Naive thymus-derived CD4-positive, alpha-beta T cell (primary cell): ENCODE data around the gene MYORG. TPM values are rescaled to one million over a fixed set of nuclear protein-coding genes. Genes with fewer than 3 reads are reported as not detected.
"Not testable (repeated sequence)": the region's sequence is repeated elsewhere in the genome, so short reads cannot be mapped to it uniquely, and the experiment has no call there.

Experiments
- ATAC-seq: fragments of 150-1000 bp; cut with Tn5 transposase; 2 replicates; pipeline ENCODE4 v1.10.0; 2021; ENCODE audit warnings: mild to moderate bottlenecking, moderate library complexity
- CTCF ChIA-PET: fragments of 350-600 bp; sonication (Branson Sonifier 250); formaldehyde crosslinking; loops from one replicate; lab custom pipeline; 2021; ENCODE audit warnings: antibody characterized with exemption; lab: Charles Lee
- POLR2A ChIA-PET: fragments of 350-600 bp; sonication (Branson Sonifier 250); formaldehyde crosslinking; loops from one replicate; lab custom pipeline; 2021; ENCODE audit warnings: antibody characterized with exemption, inconsistent platforms; lab: Charles Lee
- DNase-seq, 9 donors: peaks; one replicate each; pipeline versions ENCODE4 v3.0.0 to v3.0.0-alpha.2; 2020 to 2022; ENCODE audit warnings: mixed read lengths in 1 of 9
- H3K27ac ChIP-seq: one replicate; pipeline ENCODE4 v1.7.0; 2013; ENCODE audit warnings: mild to moderate bottlenecking, low read depth, low read length, moderate library complexity
- H3K27me3 ChIP-seq, 2 donors: one replicate each; pipeline ENCODE4 v1.7.0; 2013; ENCODE audit warnings: low read length in 2 of 2, mild to moderate bottlenecking in 2 of 2, moderate library complexity in 2 of 2; ENCODE audit not compliant: control insufficient read depth in 2 of 2, insufficient read depth in 2 of 2
- H3K36me3 ChIP-seq, 3 experiments: 1 replicate in 2 of 3; 2 replicates in 1 of 3; pipeline ENCODE4 v1.7.0; 2013; ENCODE audit warnings: low read length in 3 of 3, mild to moderate bottlenecking in 3 of 3, moderate library complexity in 1 of 3; ENCODE audit not compliant: insufficient read depth in 3 of 3, control insufficient read depth in 2 of 3
- H3K4me1 ChIP-seq, 2 donors: one replicate each; pipeline ENCODE4 v1.7.0; 2013; ENCODE audit warnings: low read length in 2 of 2, mild to moderate bottlenecking in 2 of 2, moderate library complexity in 1 of 2; ENCODE audit not compliant: control insufficient read depth in 2 of 2, insufficient read depth in 2 of 2
- H3K4me3 ChIP-seq: 2 replicates; pipeline ENCODE4 v1.7.0; 2013; ENCODE audit warnings: mild to moderate bottlenecking, low read length
- H3K9me3 ChIP-seq, 3 experiments: 1 replicate in 2 of 3; 2 replicates in 1 of 3; pipeline ENCODE4 v1.7.0; 2013; ENCODE audit warnings: low read length in 3 of 3; ENCODE audit not compliant: control insufficient read depth in 2 of 3
- H3K27ac Mint-ChIP-seq, 9 donors: one replicate each; pipeline ENCODE4 v1.8.0; 2020 to 2022; ENCODE audit warnings: mixed read lengths in 9 of 9, mild to moderate bottlenecking in 8 of 9, moderate library complexity in 5 of 9, inconsistent platforms in 2 of 9
- H3K27me3 Mint-ChIP-seq, 5 donors: one replicate each; pipeline ENCODE4 v1.8.0; 2021 to 2022; ENCODE audit warnings: mixed read lengths in 5 of 5, mild to moderate bottlenecking in 1 of 5
- H3K36me3 Mint-ChIP-seq, 5 donors: one replicate each; pipeline ENCODE4 v1.8.0; 2020 to 2022; ENCODE audit warnings: mixed read lengths in 5 of 5, mild to moderate bottlenecking in 3 of 5, inconsistent platforms in 1 of 5
- H3K4me1 Mint-ChIP-seq, 7 donors: one replicate each; pipeline ENCODE4 v1.8.0; 2020 to 2022; ENCODE audit warnings: mixed read lengths in 7 of 7, mild to moderate bottlenecking in 3 of 7, inconsistent platforms in 1 of 7
- H3K4me3 Mint-ChIP-seq, 10 donors: one replicate each; pipeline ENCODE4 v1.8.0; 2020 to 2022; ENCODE audit warnings: mild to moderate bottlenecking in 10 of 10, mixed read lengths in 10 of 10, moderate library complexity in 6 of 10, inconsistent platforms in 2 of 10
- H3K9me3 Mint-ChIP-seq, 11 donors: one replicate each; pipeline ENCODE4 v1.8.0; 2020 to 2022; ENCODE audit warnings: mixed read lengths in 11 of 11, mild to moderate bottlenecking in 4 of 11, inconsistent platforms in 1 of 11, moderate library complexity in 1 of 11
- intact Hi-C, 2 donors: fragments of 100-400 bp; cut with micrococcal nuclease; formaldehyde crosslinking; loops; one replicate each; pipeline ENCODE4 v1.15.1; 2023
- polyA plus RNA-seq, 2 donors: library from polyadenylated mRNA; unstranded; fragments of 300-500 nt; fragmentation: Illumina TruSeq; gene quantifications; one replicate each; pipeline ENCODE4 v1.2.3, GENCODE V29; 2021
- total RNA-seq, 6 experiments: library from RNA in 5 of 6; stranded (reverse) in 5 of 6; gene quantifications; 1 replicate in 5 of 6; 2 replicates in 1 of 6; pipeline ENCODE4 v1.2.3 and lab custom pipeline; 2021 to 2026

The MYORG gene
- total and polyA plus RNA-seq, 7 experiments from 2014 or later, result 0.28 to 1.9 (median 0.78) TPM

- no peaks in the 10 kb centered on the region for H3K4me1 ChIP-seq
- no peak overlapping the region for H3K4me3 ChIP-seq
- H3K36me3 ChIP-seq, result peaks cover 5 to 53% (median 10%) of the 10 kb centered on the region in 3 experiments
- Mint-ChIP-seq H3K4me3 (no peak overlapping the region), H3K9me3 (peaks cover 0 to 1% (median 0%) of the 10 kb centered on the region in 11 donors), H3K4me1 (peaks cover 0 to 2% (median 0%) of the 10 kb centered on the region in 7 donors), H3K27ac (no peak overlapping the region), H3K36me3 (peaks cover 0 to 31% (median 18%) of the 10 kb centered on the region in 5 donors), H3K27me3 (no peaks in the 10 kb centered on the region)
- H3K27ac ChIP-seq, result no peak overlapping the region
- POLR2A ChIA-PET, result no interaction called here
- intact Hi-C loops, result no loop called here
- ATAC-seq, result no peak
- H3K9me3 ChIP-seq, result no peaks in the 10 kb centered on the region
- CTCF ChIA-PET, result no interaction called here
- DNase-seq, result no peak
- H3K27me3 ChIP-seq, result no peaks in the 10 kb centered on the region
Observed at GRCh38 chr9:34341659-34342295, 34.9 kb downstream of the MYORG start.

GRCh38 chr9:34338665-34339385, 37.9 kb downstream of the MYORG start:
- ChIA-PET POLR2A (interaction anchor here (1.3 kb wide), 1 partner anchor 35 kb away, joined by 3 read pairs; no protein-coding TSS in a partner anchor), CTCF (interaction anchor here (0.7 to 1.1 kb wide), 3 partner anchors 42 to 1396 kb away, joined by 3 read pairs; no protein-coding TSS in a partner anchor)
- H3K9me3 ChIP-seq, result no peaks in the 10 kb centered on the region
- DNase-seq, result no peak
- H3K4me3 ChIP-seq, result no peak overlapping the region
- H3K27ac ChIP-seq, result no peak overlapping the region
- no peaks in the 10 kb centered on the region for H3K4me1 ChIP-seq
- no peaks in the 10 kb centered on the region for H3K27me3 Mint-ChIP-seq
- peaks cover 0 to 27% (median 18%) of the 10 kb centered on the region in 5 donors for H3K36me3 Mint-ChIP-seq
- no peaks in the 10 kb centered on the region for H3K27me3 ChIP-seq
- H3K4me1 Mint-ChIP-seq, result peaks cover 0 to 9% (median 4%) of the 10 kb centered on the region in 7 donors
- intact Hi-C loops, result no loop called here
- H3K27ac Mint-ChIP-seq, result no peak overlapping the region
- no peak overlapping the region for H3K4me3 Mint-ChIP-seq
- peaks cover 0 to 1% (median 0%) of the 10 kb centered on the region in 11 donors for H3K9me3 Mint-ChIP-seq
- H3K36me3 ChIP-seq, result peaks cover 5 to 56% (median 10%) of the 10 kb centered on the region in 3 experiments
- no peak for ATAC-seq

- intact Hi-C loops, H3K27ac Mint-ChIP-seq: not testable (repeated sequence)
- CTCF ChIA-PET, result interaction anchor here (0.7 kb wide), 1 partner anchor 182 kb away, joined by 4 read pairs; no protein-coding TSS in a partner anchor
Observed at GRCh38 chr9:34338079-34338478, 38.6 kb downstream of the MYORG start.

GRCh38 chr9:34337403-34337802, 39.3 kb downstream of the MYORG start:
- H3K4me3 Mint-ChIP-seq, result no peak overlapping the region
- no peak overlapping the region for H3K27ac Mint-ChIP-seq
- Histone ChIP-seq H3K27me3 (no peaks in the 10 kb centered on the region), H3K36me3 (peaks cover 5 to 44% (median 10%) of the 10 kb centered on the region in 3 experiments), H3K9me3 (no peaks in the 10 kb centered on the region), H3K27ac (no peak overlapping the region), H3K4me1 (no peaks in the 10 kb centered on the region), H3K4me3 (no peak overlapping the region)
- ChIA-PET POLR2A (interaction anchor here (7.8 kb wide), 1 partner anchor 41 kb away, joined by 62 read pairs; the partner anchor contains the start of gene MYORG), CTCF (no interaction called here)
- H3K4me1 Mint-ChIP-seq, result peaks cover 4 to 11% (median 7%) of the 10 kb centered on the region in 7 donors
- intact Hi-C loops, result no loop called here
- H3K9me3 Mint-ChIP-seq, result peaks cover 0 to 1% (median 0%) of the 10 kb centered on the region in 11 donors
- H3K36me3 Mint-ChIP-seq, result peaks cover 0 to 19% (median 11%) of the 10 kb centered on the region in 5 donors
- H3K27me3 Mint-ChIP-seq, result no peaks in the 10 kb centered on the region
- DNase-seq (no peak), ATAC-seq (no peak)

More at GRCh38 chr9:34338079-34338478, 38.6 kb downstream of the MYORG start:
- not testable (repeated sequence) for ATAC-seq, H3K4me3 ChIP-seq, H3K4me1 Mint-ChIP-seq, H3K9me3 Mint-ChIP-seq, DNase-seq, H3K9me3 ChIP-seq, H3K4me3 Mint-ChIP-seq, H3K4me1 ChIP-seq, H3K27me3 ChIP-seq, H3K27me3 Mint-ChIP-seq, H3K27ac ChIP-seq
- peaks cover 5 to 50% (median 10%) of the 10 kb centered on the region in 3 experiments for H3K36me3 ChIP-seq
- H3K36me3 Mint-ChIP-seq, result peaks cover 0 to 21% (median 13%) of the 10 kb centered on the region in 5 donors
- POLR2A ChIA-PET, result interaction anchor here (1.3 kb wide), 1 partner anchor 36 kb away, joined by 3 read pairs; no protein-coding TSS in a partner anchor

GRCh38 chr9:34335376-34335775, 41.3 kb downstream of the MYORG start:
- DNase-seq (no peak), ATAC-seq (no peak)
- Histone ChIP-seq H3K4me1 (peaks cover 0 to 1% of the 10 kb centered on the region in 2 donors), H3K36me3 (peaks cover 5 to 26% (median 10%) of the 10 kb centered on the region in 3 experiments), H3K27me3 (no peaks in the 10 kb centered on the region), H3K4me3 (no peak overlapping the region), H3K27ac (no peak overlapping the region), H3K9me3 (no peaks in the 10 kb centered on the region)
- H3K27ac Mint-ChIP-seq, result no peak overlapping the region
- ChIA-PET POLR2A (interaction anchor here (7.8 kb wide), 1 partner anchor 43 kb away, joined by 62 read pairs; the partner anchor contains the start of gene MYORG), CTCF (interaction anchor here (1.1 to 1.7 kb wide), 4 partner anchors 39 to 82 kb away, joined by 4 to 5 read pairs (median 4); partner anchors contain the start of gene MYORG)
- H3K9me3 Mint-ChIP-seq, result peaks cover 0 to 1% (median 0%) of the 10 kb centered on the region in 11 donors
- H3K36me3 Mint-ChIP-seq, result peaks cover 0 to 14% (median 5%) of the 10 kb centered on the region in 5 donors
- peaks cover 10 to 23% (median 18%) of the 10 kb centered on the region in 7 donors for H3K4me1 Mint-ChIP-seq
- intact Hi-C loops, result no loop called here
- H3K4me3 Mint-ChIP-seq, result no peak overlapping the region
- H3K27me3 Mint-ChIP-seq, result no peaks in the 10 kb centered on the region

- no peak overlapping the region for H3K27ac Mint-ChIP-seq
- intact Hi-C loops, result loop anchor here in 1 of 2 donors (5.0 kb wide), 1 partner anchor 257 kb away; no protein-coding TSS in a partner anchor
Observed at GRCh38 chr9:34334916-34335315, 41.8 kb downstream of the MYORG start.

More at GRCh38 chr9:34334916-34335315, 41.8 kb downstream of the MYORG start:
- ATAC-seq, result no peak
- CTCF ChIA-PET, result interaction anchor here (1.5 to 1.7 kb wide), 3 partner anchors 39 to 69 kb away, joined by 4 to 5 read pairs (median 5); partner anchors contain the start of gene MYORG
- no peaks in the 10 kb centered on the region for H3K9me3 ChIP-seq
- Mint-ChIP-seq H3K4me3 (no peak overlapping the region), H3K4me1 (peaks cover 14 to 28% (median 23%) of the 10 kb centered on the region in 7 donors), H3K36me3 (peaks cover 0 to 9% (median 3%) of the 10 kb centered on the region in 5 donors), H3K27me3 (no peaks in the 10 kb centered on the region), H3K9me3 (no peaks in the 10 kb centered on the region)
- peaks cover 5 to 21% (median 10%) of the 10 kb centered on the region in 3 experiments for H3K36me3 ChIP-seq
- H3K4me1 ChIP-seq, result peaks cover 0 to 3% of the 10 kb centered on the region in 2 donors
- DNase-seq, result no peak
- POLR2A ChIA-PET, result interaction anchor here (7.8 kb wide), 1 partner anchor 43 kb away, joined by 62 read pairs; the partner anchor contains the start of gene MYORG
- H3K27me3 ChIP-seq, result no peaks in the 10 kb centered on the region
- no peak overlapping the region for H3K4me3 ChIP-seq
- no peak overlapping the region for H3K27ac ChIP-seq
